T-helper 1 cell (primary cell): ENCODE results near the gene EHD2.
A peak's percentile ranks its signal among the peaks of the same experiment; 100 is the strongest.
"Not testable (repeated sequence)": the region's sequence is repeated elsewhere in the genome, so short reads cannot be mapped to it uniquely, and the experiment has no call there.

Experiments
- DNase-seq, 5 donors: peaks; one replicate each; pipeline ENCODE4 v3.0.0-alpha.2; 2012 to 2020

The EHD2 gene

GRCh38 chr19:47714855-47715254 lies 1.6 kb downstream of the EHD2 start:
- DNase-seq: not testable (repeated sequence)

- DNase-seq: no peak
These were observed 3.2 kb downstream of the EHD2 start for GRCh38 chr19:47716270-47716937.

DNA sequence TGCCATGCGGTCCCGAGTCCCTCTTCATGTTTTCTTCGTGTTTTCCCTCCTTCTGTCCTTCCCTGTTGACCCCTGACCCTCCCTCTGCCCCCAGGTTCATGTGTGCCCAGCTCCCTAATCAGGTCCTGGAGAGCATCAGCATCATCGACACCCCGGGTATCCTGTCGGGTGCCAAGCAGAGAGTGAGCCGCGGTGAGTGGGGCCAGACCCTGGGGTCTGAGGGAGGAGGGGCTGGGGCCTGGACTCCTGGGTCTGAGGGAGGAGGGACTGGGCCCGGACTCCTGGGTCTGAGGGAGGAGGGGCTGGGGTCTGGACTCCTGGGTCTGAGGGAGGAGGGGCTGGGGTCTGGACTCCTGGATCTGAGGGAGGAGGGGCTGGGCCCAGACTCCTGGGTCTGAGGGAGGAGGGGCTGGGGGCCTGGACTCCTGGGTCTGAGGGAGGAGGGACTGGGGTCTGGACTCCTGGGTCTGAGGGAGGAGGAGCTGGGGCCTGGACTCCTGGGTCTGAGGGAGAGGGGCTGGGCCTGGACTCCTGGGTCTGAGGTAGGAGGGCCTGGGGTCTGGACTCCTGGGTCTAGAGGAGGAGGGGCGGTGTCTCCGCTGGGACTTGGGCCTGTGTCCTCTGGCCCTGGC lies 5.3 kb downstream of the EHD2 start:
- DNase-seq: not testable (repeated sequence)

- no peak for DNase-seq
These were observed 6.0 kb downstream of the EHD2 start for GRCh38 chr19:47719047-47719859.

DNA sequence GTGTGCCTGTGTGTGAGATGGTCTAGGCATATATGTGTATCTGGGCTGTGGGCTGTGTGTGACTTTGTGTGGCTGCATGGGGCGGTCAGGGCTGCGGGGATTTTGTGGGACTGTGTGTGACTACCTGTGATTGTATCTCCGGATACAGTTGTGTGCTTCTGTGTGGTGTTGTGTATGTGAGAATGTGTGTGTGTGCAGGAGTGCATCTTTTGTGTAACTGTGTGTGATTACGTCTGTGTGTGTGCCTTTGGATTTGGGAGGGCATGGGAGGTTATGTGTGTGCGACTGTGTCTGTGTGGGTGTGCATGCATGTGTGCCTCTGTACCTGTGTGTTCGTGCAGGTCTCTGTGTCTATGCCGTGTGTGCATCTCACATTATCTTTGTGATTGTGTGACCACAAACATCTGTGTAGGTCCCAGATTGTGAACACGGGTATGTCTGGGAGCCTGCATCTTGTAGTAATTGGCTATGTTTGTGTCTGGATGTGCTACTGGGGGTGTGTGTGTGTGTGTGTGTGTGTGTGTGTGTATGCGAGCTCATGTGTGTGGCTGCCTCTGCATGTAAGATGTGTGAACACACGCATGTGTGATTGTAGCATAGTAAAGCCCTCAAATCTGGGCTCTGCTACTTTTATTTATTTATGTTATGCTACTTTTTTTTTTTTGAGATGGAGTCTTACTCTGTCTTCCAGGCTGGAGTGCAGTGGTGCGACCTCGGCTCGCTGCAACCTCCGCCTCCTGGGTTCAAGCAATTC lies 7.6 kb downstream of the EHD2 start:
- DNase-seq: no peak

- peak in 1 of 5 donors; percentile 51 for DNase-seq
These were observed 10.3 kb downstream of the EHD2 start for GRCh38 chr19:47723581-47723940.

GRCh38 chr19:47725759-47726401 lies 12.7 kb downstream of the EHD2 start:
- DNase-seq: no peak

- DNase-seq: no peak
These were observed 13.2 kb downstream of the EHD2 start for GRCh38 chr19:47726467-47726866.

- not testable (repeated sequence) for DNase-seq
These were observed 15.1 kb downstream of the EHD2 start for GRCh38 chr19:47728295-47728694.

DNA sequence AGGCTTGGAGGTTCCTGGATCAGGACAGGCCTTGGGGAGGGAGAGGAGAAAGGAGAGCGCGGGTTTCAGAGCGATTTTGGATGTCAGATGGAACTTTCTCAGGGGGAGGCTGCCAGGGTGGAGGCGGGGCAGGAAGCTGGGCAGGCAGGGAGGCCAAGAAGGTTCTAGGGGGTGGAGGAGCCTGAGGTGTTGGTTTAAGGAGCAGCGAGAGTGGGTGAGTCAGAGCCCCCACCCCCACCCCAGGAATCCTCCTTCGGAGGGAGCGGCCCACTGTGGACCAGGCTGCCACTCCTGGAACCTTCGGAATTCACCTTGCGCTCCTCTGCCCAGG lies 16.2 kb downstream of the EHD2 start:
- no peak for DNase-seq

GRCh38 chr19:47729799-47730520 lies 16.7 kb downstream of the EHD2 start:
- DNase-seq: peak in 1 of 5 donors; percentile 37

- no peak for DNase-seq
These were observed 17.3 kb downstream of the EHD2 start for GRCh38 chr19:47730521-47730889.

- no peak for DNase-seq
These were observed 17.7 kb downstream of the EHD2 start for GRCh38 chr19:47730910-47731309.

DNA sequence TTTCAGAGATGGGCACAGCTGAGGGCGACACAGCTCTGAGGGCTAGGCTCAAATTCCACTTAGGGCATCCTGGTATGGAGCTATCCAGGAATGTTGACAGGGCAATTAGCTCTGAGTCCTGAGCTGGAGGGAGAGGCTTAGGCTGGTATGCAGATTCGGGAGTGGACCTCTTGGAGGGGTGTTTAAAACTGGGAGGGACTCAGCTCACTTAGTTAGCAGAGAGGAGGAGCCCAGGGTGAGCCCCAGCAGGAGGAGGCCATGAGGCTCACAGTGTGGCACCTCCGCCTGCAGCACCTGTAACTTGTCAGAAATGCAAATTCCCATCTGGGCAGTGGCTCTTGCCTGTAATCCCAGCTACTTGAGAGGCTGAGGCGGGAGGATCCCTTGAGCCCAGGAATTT lies 21.9 kb downstream of the EHD2 start:
- DNase-seq: no peak

- no peak for DNase-seq
These were observed 27.8 kb downstream of the EHD2 start for GRCh38 chr19:47740866-47741519.

GRCh38 chr19:47741544-47742140 lies 28.4 kb downstream of the EHD2 start:
- no peak for DNase-seq

DNA sequence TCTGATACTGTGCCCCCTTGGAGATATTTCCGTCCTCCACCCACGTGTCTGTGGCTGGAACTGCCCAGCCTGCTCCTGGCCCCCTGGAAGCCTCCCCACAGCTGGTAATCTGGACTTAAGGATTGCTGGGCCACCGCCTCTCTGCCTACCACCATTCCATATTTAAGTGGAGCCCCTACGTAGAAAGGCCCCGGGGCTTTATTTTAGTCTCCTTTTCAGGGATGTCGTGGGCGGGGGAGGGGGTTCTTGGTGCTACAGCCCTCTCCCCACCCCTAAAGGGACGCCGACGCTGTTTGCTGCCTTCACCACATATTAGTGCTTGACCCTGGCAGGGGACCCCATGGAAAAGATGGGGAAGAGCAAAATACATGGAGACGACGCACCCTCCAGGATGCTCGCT lies 29.4 kb downstream of the EHD2 start:
- DNase-seq: no peak

- peak; percentile 90 to 97 (median 92) for DNase-seq
These were observed 32.0 kb downstream of the EHD2 start, which contains the start of gene NOP53 for GRCh38 chr19:47745010-47745901. Gene NOP53 (plus strand): TSS chr19:47745546. CDS start chr19:47745560, 14 bp downstream.

DNA sequence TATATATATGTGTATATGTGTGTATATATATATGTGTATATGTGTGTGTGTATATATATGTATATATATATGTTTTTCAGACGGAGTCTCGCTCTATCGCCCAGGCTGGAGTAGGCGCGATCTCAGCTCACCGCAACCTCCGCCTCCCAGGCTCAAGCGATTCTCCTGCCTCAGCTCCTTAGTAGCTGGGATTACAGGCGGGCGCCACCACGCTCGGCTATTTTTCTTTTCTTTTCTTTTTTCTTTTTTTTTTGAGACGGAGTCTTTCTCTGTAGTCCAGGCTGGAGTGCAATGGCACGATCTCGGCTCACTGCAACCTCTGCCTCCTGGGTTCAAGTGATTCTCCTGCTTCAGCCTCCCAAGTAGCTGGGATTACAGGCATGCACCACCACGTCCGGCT lies 32.9 kb downstream of the EHD2 start:
- DNase-seq: not testable (repeated sequence)

GRCh38 chr19:47749326-47749725 lies 36.1 kb downstream of the EHD2 start:
- DNase-seq: no peak
